Measurements from ENCODE around the gene GRM5.
"Not testable (repeated sequence)": the region's sequence is repeated elsewhere in the genome, so short reads cannot be mapped to it uniquely, and the experiment has no call there.

The GRM5 gene

GRCh38 chr11:89065651-89066201 lies at the start of gene GRM5:
Gene GRM5 (minus strand): TSS chr11:89065982. CDS start chr11:89047872, 18,110 bp downstream.
- H3K27me3 ChIP-seq (ENCODE audit: control insufficient read depth, insufficient read depth, low read length); H3K9ac ChIP-seq (ENCODE audit: low read length); H3K4me3 ChIP-seq (ENCODE audit: low read length); H3K4me1 ChIP-seq (ENCODE audit: control insufficient read depth, insufficient read depth, low read length); H3K27ac ChIP-seq (ENCODE audit: low read depth, low read length); H3K36me3 ChIP-seq (ENCODE audit: control insufficient read depth, insufficient read depth, low read length): not testable (repeated sequence)

- H3K36me3 ChIP-seq (ENCODE audit: control insufficient read depth, insufficient read depth, low read length); H3K4me1 ChIP-seq (ENCODE audit: control insufficient read depth, insufficient read depth, low read length); H3K9ac ChIP-seq (ENCODE audit: low read length); H3K4me3 ChIP-seq (ENCODE audit: low read length); H3K27ac ChIP-seq (ENCODE audit: low read depth, low read length); H3K27me3 ChIP-seq (ENCODE audit: control insufficient read depth, insufficient read depth, low read length): not testable (repeated sequence)
Measured at GRCh38 chr11:89097956-89098355, 32.2 kb upstream of the GRM5 start.

GRCh38 chr11:89093806-89094205 lies 28.0 kb upstream of the GRM5 start:
- not testable (repeated sequence) for H3K36me3 ChIP-seq (ENCODE audit: control insufficient read depth, insufficient read depth, low read length)

GRCh38 chr11:89084951-89085350 lies 19.2 kb upstream of the GRM5 start:
- not testable (repeated sequence) for H3K4me3 ChIP-seq (ENCODE audit: low read length); H3K36me3 ChIP-seq (ENCODE audit: control insufficient read depth, insufficient read depth, low read length); H3K27me3 ChIP-seq (ENCODE audit: control insufficient read depth, insufficient read depth, low read length); H3K9ac ChIP-seq (ENCODE audit: low read length); H3K27ac ChIP-seq (ENCODE audit: low read depth, low read length); H3K4me1 ChIP-seq (ENCODE audit: control insufficient read depth, insufficient read depth, low read length)

More at GRCh38 chr11:89093806-89094205, 28.0 kb upstream of the GRM5 start:
- H3K27ac ChIP-seq (ENCODE audit: low read depth, low read length); H3K9ac ChIP-seq (ENCODE audit: low read length); H3K4me1 ChIP-seq (ENCODE audit: control insufficient read depth, insufficient read depth, low read length); H3K27me3 ChIP-seq (ENCODE audit: control insufficient read depth, insufficient read depth, low read length); H3K4me3 ChIP-seq (ENCODE audit: low read length): not testable (repeated sequence)

GRCh38 chr11:89070911-89071310 lies 5.1 kb upstream of the GRM5 start:
- not testable (repeated sequence) for H3K27me3 ChIP-seq (ENCODE audit: control insufficient read depth, insufficient read depth, low read length); H3K4me1 ChIP-seq (ENCODE audit: control insufficient read depth, insufficient read depth, low read length); H3K36me3 ChIP-seq (ENCODE audit: control insufficient read depth, insufficient read depth, low read length); H3K4me3 ChIP-seq (ENCODE audit: low read length); H3K9ac ChIP-seq (ENCODE audit: low read length); H3K27ac ChIP-seq (ENCODE audit: low read depth, low read length)

- Histone ChIP-seq H3K4me3 (ENCODE audit: low read length) (no peak overlapping the region), H3K9ac (ENCODE audit: low read length) (no peak overlapping the region), H3K27ac (ENCODE audit: low read depth, low read length) (no peak overlapping the region), H3K27me3 (ENCODE audit: control insufficient read depth, insufficient read depth, low read length) (no peaks in the 10 kb centered on the region), H3K4me1 (ENCODE audit: control insufficient read depth, insufficient read depth, low read length) (no peaks in the 10 kb centered on the region), H3K36me3 (ENCODE audit: control insufficient read depth, insufficient read depth, low read length) (no peaks in the 10 kb centered on the region)
Measured at GRCh38 chr11:89067264-89067663, 1.5 kb upstream of the GRM5 start.

- H3K4me3 ChIP-seq (ENCODE audit: low read length) = no peak overlapping the region
- no peaks in the 10 kb centered on the region for H3K4me1 ChIP-seq (ENCODE audit: control insufficient read depth, insufficient read depth, low read length)
- H3K36me3 ChIP-seq (ENCODE audit: control insufficient read depth, insufficient read depth, low read length) = no peaks in the 10 kb centered on the region
- no peak overlapping the region for H3K9ac ChIP-seq (ENCODE audit: low read length)
- no peaks in the 10 kb centered on the region for H3K27me3 ChIP-seq (ENCODE audit: control insufficient read depth, insufficient read depth, low read length)
- no peak overlapping the region for H3K27ac ChIP-seq (ENCODE audit: low read depth, low read length)
Measured at GRCh38 chr11:89065066-89065465, 716 bp downstream of the GRM5 start.

GRCh38 chr11:89063481-89063951 lies 2.3 kb downstream of the GRM5 start:
- not testable (repeated sequence) for H3K36me3 ChIP-seq (ENCODE audit: control insufficient read depth, insufficient read depth, low read length); H3K4me3 ChIP-seq (ENCODE audit: low read length); H3K4me1 ChIP-seq (ENCODE audit: control insufficient read depth, insufficient read depth, low read length); H3K27ac ChIP-seq (ENCODE audit: low read depth, low read length); H3K27me3 ChIP-seq (ENCODE audit: control insufficient read depth, insufficient read depth, low read length); H3K9ac ChIP-seq (ENCODE audit: low read length)

- not testable (repeated sequence) for H3K9ac ChIP-seq (ENCODE audit: low read length); H3K4me3 ChIP-seq (ENCODE audit: low read length); H3K36me3 ChIP-seq (ENCODE audit: control insufficient read depth, insufficient read depth, low read length); H3K27me3 ChIP-seq (ENCODE audit: control insufficient read depth, insufficient read depth, low read length); H3K27ac ChIP-seq (ENCODE audit: low read depth, low read length); H3K4me1 ChIP-seq (ENCODE audit: control insufficient read depth, insufficient read depth, low read length)
Measured at GRCh38 chr11:89062771-89063298, 2.9 kb downstream of the GRM5 start.

GRCh38 chr11:89061839-89062238 lies 3.9 kb downstream of the GRM5 start:
- H3K9ac ChIP-seq (ENCODE audit: low read length); H3K4me1 ChIP-seq (ENCODE audit: control insufficient read depth, insufficient read depth, low read length); H3K4me3 ChIP-seq (ENCODE audit: low read length); H3K27me3 ChIP-seq (ENCODE audit: control insufficient read depth, insufficient read depth, low read length); H3K27ac ChIP-seq (ENCODE audit: low read depth, low read length); H3K36me3 ChIP-seq (ENCODE audit: control insufficient read depth, insufficient read depth, low read length): not testable (repeated sequence)

GRCh38 chr11:89057406-89057805 lies 8.4 kb downstream of the GRM5 start:
- not testable (repeated sequence) for H3K36me3 ChIP-seq (ENCODE audit: control insufficient read depth, insufficient read depth, low read length); H3K9ac ChIP-seq (ENCODE audit: low read length); H3K4me1 ChIP-seq (ENCODE audit: control insufficient read depth, insufficient read depth, low read length); H3K27me3 ChIP-seq (ENCODE audit: control insufficient read depth, insufficient read depth, low read length); H3K27ac ChIP-seq (ENCODE audit: low read depth, low read length); H3K4me3 ChIP-seq (ENCODE audit: low read length)

- Histone ChIP-seq H3K27me3 (ENCODE audit: control insufficient read depth, insufficient read depth, low read length) (no peaks in the 10 kb centered on the region), H3K9ac (ENCODE audit: low read length) (no peak overlapping the region), H3K27ac (ENCODE audit: low read depth, low read length) (no peak overlapping the region), H3K36me3 (ENCODE audit: control insufficient read depth, insufficient read depth, low read length) (no peaks in the 10 kb centered on the region), H3K4me1 (ENCODE audit: control insufficient read depth, insufficient read depth, low read length) (no peaks in the 10 kb centered on the region), H3K4me3 (ENCODE audit: low read length) (no peak overlapping the region)
Measured at GRCh38 chr11:89052220-89052619, 13.6 kb downstream of the GRM5 start.

- H3K27ac ChIP-seq (ENCODE audit: low read depth, low read length); H3K36me3 ChIP-seq (ENCODE audit: control insufficient read depth, insufficient read depth, low read length); H3K4me1 ChIP-seq (ENCODE audit: control insufficient read depth, insufficient read depth, low read length); H3K27me3 ChIP-seq (ENCODE audit: control insufficient read depth, insufficient read depth, low read length); H3K4me3 ChIP-seq (ENCODE audit: low read length); H3K9ac ChIP-seq (ENCODE audit: low read length): not testable (repeated sequence)
Measured at GRCh38 chr11:89047159-89047558, 18.6 kb downstream of the GRM5 start.

Data from rectal smooth muscle tissue (tissue), 1 donor.